ENCODE results near the gene NEB. TPM values are rescaled to one million over a fixed set of nuclear protein-coding genes. Genes with fewer than 3 reads are reported as not detected.

Gene NEB
- 0.14 and 0.18 TPM in 2 replicates for total RNA-seq

DNA sequence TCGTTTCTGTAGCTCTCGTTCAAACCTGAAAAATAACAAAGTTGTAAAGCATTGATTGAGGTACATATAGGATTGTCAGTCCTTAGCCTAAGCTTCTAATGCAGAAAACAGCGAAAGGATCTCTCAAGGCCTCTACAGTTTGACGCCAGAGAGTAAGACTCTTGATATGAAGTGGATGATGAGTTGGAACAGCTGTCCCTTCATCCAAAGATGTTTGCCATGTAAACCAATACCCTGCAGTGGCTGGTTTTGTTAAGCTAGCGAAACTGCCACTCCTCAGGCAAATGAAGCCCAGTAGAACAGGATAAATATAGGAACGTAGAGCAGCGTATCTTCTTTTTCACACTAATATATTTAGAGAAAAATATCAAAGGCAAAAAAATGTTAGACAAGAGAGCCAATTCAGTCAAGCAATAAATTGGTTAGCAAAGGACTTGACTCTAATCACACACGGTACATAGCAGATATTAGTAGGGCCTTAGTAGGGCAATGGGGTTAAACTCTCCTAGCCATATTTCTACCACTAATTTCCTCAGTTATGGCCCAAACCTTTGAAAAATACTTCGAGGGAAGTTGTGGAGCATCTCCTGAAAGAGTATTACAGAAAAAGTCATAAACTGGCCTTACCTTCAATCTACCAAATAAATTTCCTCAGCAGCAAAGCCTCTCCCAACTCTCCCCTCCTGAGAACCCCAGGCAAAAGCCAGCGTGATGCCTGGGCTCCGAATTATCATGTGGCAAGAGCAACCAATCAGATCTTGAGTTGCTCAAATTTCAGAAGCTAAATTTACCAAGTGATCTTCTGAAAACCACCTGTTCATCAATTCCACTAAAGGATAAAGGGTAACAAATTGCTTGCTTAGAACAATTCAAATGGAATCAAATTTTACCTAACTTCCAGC, at the start of gene NEB:
Gene NEB (minus strand): TSS at position 706 of the 902 bp plus-strand sequence. CDS start 1,320 bp downstream, outside the sequence.

Other genes with a start within 250 kb of the NEB start
- 37.1 and 68.0 TPM in 2 replicates for gene ARL5A, start 93.9 kb upstream of the NEB start, total RNA-seq